Measurements from ENCODE around the gene NDUFA8.

The NDUFA8 gene

DNA sequence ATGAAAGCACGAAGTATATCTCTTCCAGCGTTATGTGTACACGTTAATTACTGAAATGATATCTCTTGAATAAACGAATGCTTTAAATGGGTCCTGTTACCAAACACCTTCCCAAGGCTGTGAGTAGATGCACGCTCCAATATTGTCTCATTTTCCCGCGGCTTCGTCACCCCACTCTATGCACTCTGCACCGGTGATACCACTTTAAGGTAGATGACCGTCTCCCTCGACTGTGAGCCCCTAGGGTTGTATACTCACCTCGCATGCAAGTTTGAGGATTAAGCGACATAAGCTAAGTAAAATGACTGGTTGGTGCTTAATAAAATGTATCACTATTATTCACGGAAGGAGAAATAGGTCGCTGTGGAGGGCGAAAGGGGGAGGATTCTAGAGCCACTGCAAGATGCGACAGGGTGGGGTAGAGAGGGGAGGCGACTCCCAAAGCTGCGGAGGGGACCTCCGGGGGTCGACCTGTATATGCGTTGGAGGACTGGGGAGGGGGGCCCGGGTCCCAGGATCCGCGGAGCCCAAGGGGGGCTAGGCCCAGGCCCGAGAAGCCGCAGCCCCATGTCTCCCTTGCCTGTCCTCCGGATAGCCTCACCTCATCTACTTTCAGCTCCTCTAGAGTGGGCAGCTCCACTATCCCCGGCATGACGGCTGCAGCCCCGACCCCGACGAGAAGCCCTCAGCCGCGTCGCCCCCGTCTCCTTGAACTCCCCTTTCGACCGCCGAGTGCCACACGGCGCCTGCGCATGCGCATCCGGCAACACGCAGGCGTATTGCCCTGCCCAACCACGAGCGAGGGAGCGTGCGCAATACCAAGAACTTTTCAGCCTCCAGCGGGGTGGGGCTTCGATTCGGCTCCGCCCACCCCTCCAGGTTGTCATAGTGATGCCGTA lies at the start of gene NDUFA8, which contains the start of gene MORN5:
TSS of gene NDUFA8 (minus strand) at position 754 of the 899 bp plus-strand sequence. CDS start at position 652, 102 bp downstream.
TSS of gene MORN5 (plus strand) at position 883 of the 899 bp plus-strand sequence. CDS start 65 bp downstream, outside the sequence.
- Mint-ChIP-seq H3K27ac (peak within 1 kb of the TSS; percentile 97), H3K4me1 (ENCODE audit: low read depth) (peaks cover 47% of the 10 kb centered on the region), H3K36me3 (ENCODE audit: low read depth) (peaks cover 15% of the 10 kb centered on the region), H3K27me3 (peaks cover 16% of the 10 kb centered on the region), H3K9me3 (peaks cover 6% of the 10 kb centered on the region), H3K4me3 (peak within 1 kb of the TSS; percentile 99)

DNA sequence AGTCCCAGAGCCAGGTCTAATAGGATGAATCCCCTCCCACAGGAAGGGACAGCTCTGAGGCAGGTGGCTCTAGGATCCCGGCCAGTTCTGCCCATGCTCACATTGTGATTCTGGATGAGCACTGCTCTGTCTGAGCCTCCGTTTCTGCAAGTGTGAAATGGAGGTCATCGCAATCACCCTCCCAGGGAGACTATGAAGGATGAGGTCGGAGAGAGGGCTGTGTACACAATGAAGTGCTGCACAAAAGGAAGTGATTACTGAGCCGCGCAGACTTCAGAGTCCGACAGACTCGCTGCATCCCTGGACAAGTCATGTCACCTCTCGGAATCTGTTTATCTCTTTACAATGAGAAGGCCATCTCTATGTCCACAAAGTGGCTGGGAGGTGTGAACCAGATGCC lies 47.5 kb upstream of the NDUFA8 start:
- Mint-ChIP-seq H3K27me3 (peaks cover 28% of the 10 kb centered on the region), H3K27ac (no peak overlapping the region), H3K4me3 (no peak overlapping the region)

GRCh38 chr9:122206118-122207046 lies 46.8 kb upstream of the NDUFA8 start:
- H3K4me1 Mint-ChIP-seq (ENCODE audit: low read depth): no peaks in the 10 kb centered on the region
- H3K9me3 Mint-ChIP-seq: no peaks in the 10 kb centered on the region
- H3K27ac Mint-ChIP-seq: no peak overlapping the region
- H3K36me3 Mint-ChIP-seq (ENCODE audit: low read depth): no peaks in the 10 kb centered on the region
- peaks cover 21% of the 10 kb centered on the region for H3K27me3 Mint-ChIP-seq
- H3K4me3 Mint-ChIP-seq: no peak overlapping the region

More for the DNA sequence above, 47.5 kb upstream of the NDUFA8 start:
- Mint-ChIP-seq H3K36me3 (ENCODE audit: low read depth) (no peaks in the 10 kb centered on the region), H3K9me3 (no peaks in the 10 kb centered on the region), H3K4me1 (ENCODE audit: low read depth) (no peaks in the 10 kb centered on the region)

- Mint-ChIP-seq H3K27ac (no peak overlapping the region), H3K9me3 (no peaks in the 10 kb centered on the region), H3K36me3 (ENCODE audit: low read depth) (no peaks in the 10 kb centered on the region), H3K4me3 (no peak overlapping the region), H3K27me3 (peaks cover 16% of the 10 kb centered on the region), H3K4me1 (ENCODE audit: low read depth) (no peaks in the 10 kb centered on the region)
Measured at GRCh38 chr9:122205176-122205575, 45.6 kb upstream of the NDUFA8 start.

DNA sequence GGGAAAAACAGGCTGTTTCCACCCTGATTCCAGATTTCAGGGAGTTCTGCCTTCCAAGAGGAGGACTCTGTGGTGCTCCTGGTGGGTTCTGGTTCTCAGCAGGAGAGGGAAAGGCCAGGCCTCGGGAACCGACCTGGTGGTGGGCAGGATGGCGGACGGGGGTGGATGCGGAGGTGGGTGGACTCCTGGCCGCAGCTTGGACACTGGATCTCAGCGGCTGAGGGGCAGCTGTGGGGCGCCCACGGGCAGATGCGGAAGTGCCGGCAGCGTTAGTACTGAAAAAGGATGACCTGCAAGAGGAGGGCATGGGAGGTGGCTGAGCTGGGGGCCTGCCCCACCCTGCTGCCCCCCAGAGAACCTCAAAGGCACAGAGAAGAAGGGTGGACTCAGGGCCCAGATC lies 44.9 kb upstream of the NDUFA8 start:
- Mint-ChIP-seq H3K27me3 (peaks cover 14% of the 10 kb centered on the region), H3K36me3 (ENCODE audit: low read depth) (no peaks in the 10 kb centered on the region), H3K9me3 (no peaks in the 10 kb centered on the region), H3K4me1 (ENCODE audit: low read depth) (no peaks in the 10 kb centered on the region), H3K4me3 (no peak overlapping the region), H3K27ac (no peak overlapping the region)

DNA sequence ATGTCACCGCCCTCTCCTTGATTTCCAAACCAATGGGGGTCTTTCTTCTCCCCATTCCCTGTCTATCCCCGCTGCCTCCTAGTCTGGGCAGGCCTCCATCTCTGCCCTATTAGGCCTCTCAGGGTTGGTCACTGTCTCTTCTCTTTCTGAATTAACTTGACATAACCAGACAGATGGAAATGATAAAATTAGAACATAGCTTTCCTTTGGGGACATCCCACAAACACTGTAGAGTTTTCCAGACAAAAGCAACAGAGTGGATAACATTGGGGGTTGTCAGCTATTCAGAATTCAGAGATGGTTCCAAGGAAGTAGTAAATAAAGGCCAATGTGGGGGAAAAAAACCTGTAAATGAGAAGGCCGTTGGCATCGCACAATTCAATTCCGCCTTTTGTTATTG lies 44.5 kb upstream of the NDUFA8 start:
- Mint-ChIP-seq H3K27me3 (peaks cover 13% of the 10 kb centered on the region), H3K27ac (no peak overlapping the region), H3K36me3 (ENCODE audit: low read depth) (no peaks in the 10 kb centered on the region), H3K4me3 (no peak overlapping the region), H3K4me1 (ENCODE audit: low read depth) (no peaks in the 10 kb centered on the region), H3K9me3 (no peaks in the 10 kb centered on the region)

DNA sequence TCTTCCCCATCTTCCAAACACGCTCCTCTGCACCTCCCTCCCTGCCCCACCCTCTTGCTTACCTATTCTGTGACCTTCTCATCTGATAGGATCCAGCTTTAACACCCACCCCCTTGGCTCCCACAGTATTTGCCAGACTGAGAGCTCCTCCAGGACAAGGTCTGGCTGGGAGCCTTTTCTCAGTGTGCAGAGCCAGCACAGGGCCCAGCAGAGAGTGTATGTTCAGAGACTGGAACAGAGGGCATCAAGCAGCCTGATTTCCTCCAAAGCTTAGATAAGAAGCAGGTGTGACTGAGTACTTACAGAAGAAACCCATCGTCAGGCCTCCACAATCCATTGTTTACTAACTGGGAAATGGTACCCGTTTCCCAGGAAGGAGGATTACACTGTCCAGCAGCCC lies 42.5 kb upstream of the NDUFA8 start:
- Mint-ChIP-seq H3K4me1 (ENCODE audit: low read depth) (no peaks in the 10 kb centered on the region), H3K27me3 (peaks cover 10% of the 10 kb centered on the region), H3K9me3 (no peaks in the 10 kb centered on the region), H3K27ac (no peak overlapping the region), H3K4me3 (no peak overlapping the region), H3K36me3 (ENCODE audit: low read depth) (no peaks in the 10 kb centered on the region)

- Mint-ChIP-seq H3K4me1 (ENCODE audit: low read depth) (no peaks in the 10 kb centered on the region), H3K9me3 (no peaks in the 10 kb centered on the region), H3K27ac (no peak overlapping the region), H3K4me3 (no peak overlapping the region), H3K36me3 (ENCODE audit: low read depth) (no peaks in the 10 kb centered on the region), H3K27me3 (peaks cover 10% of the 10 kb centered on the region)
Measured at GRCh38 chr9:122201641-122202040, 42.1 kb upstream of the NDUFA8 start.

DNA sequence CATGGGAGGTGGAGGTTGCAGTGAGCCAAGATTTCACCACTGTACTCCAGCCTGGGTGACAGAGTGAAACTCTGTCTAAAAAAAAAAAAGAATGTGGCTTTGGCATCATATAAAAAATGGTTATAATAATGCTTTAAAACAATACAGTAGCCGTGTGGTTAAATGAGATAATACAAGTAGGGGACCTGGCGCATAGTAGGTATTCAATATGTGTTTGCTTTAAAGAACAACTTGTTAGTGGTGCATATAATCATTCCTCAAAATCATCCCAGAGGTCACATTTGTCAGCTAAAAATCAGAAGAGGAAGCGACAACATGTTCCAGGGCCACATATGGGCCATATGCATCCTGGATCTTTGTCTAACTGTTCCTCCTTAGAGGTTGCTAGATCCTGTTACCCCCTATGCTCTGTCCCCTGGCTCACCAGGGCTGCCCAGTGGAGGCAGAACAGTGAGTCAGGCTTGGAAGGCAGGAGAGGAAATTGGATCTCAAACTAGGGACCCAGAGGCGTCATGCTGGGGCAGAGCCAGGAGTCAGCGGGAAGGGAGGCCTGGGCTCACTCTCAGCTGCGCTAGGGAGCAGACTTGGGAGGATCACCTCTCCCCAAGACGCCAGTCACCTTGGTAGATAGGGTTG lies 41.5 kb upstream of the NDUFA8 start:
- Mint-ChIP-seq H3K4me1 (ENCODE audit: low read depth) (no peaks in the 10 kb centered on the region), H3K4me3 (no peak overlapping the region), H3K9me3 (no peaks in the 10 kb centered on the region), H3K27me3 (peaks cover 10% of the 10 kb centered on the region), H3K36me3 (ENCODE audit: low read depth) (no peaks in the 10 kb centered on the region), H3K27ac (no peak overlapping the region)

- Mint-ChIP-seq H3K4me1 (ENCODE audit: low read depth) (no peaks in the 10 kb centered on the region), H3K4me3 (no peak overlapping the region), H3K27me3 (peaks cover 10% of the 10 kb centered on the region), H3K9me3 (no peaks in the 10 kb centered on the region), H3K36me3 (ENCODE audit: low read depth) (no peaks in the 10 kb centered on the region), H3K27ac (no peak overlapping the region)
Measured at GRCh38 chr9:122197882-122198281, 38.3 kb upstream of the NDUFA8 start.

- no peak overlapping the region for H3K27ac Mint-ChIP-seq
- no peaks in the 10 kb centered on the region for H3K36me3 Mint-ChIP-seq (ENCODE audit: low read depth)
- H3K9me3 Mint-ChIP-seq: no peaks in the 10 kb centered on the region
- no peaks in the 10 kb centered on the region for H3K4me1 Mint-ChIP-seq (ENCODE audit: low read depth)
- no peak overlapping the region for H3K4me3 Mint-ChIP-seq
- H3K27me3 Mint-ChIP-seq: peaks cover 10% of the 10 kb centered on the region
Measured at GRCh38 chr9:122197426-122197825, 37.8 kb upstream of the NDUFA8 start.

- Mint-ChIP-seq H3K9me3 (no peaks in the 10 kb centered on the region), H3K4me1 (ENCODE audit: low read depth) (no peaks in the 10 kb centered on the region)
Measured at GRCh38 chr9:122195875-122196274, 36.3 kb upstream of the NDUFA8 start.

DNA sequence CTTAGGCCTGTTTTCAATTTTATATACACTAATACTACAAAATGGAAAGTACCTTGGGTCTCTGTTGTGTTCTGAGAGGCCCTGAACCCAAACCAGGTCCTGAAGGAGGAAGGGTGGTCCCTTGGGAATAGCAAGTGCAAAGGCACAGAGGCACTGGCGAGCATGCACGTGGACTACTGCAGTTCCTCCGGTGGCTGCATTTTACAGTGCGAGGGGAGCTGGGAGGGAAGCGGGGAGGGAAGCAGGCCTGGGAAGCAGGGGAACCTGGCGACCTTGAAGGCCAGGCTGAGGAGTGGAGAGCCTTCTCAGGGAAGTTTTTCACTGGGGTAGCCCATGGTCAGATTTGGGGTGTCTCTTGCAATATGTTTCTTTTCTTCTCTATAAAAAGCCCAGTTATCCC lies 34.1 kb upstream of the NDUFA8 start:
- Mint-ChIP-seq H3K36me3 (ENCODE audit: low read depth) (no peaks in the 10 kb centered on the region), H3K4me1 (ENCODE audit: low read depth) (no peaks in the 10 kb centered on the region), H3K27me3 (peaks cover 10% of the 10 kb centered on the region), H3K4me3 (no peak overlapping the region), H3K27ac (no peak overlapping the region), H3K9me3 (no peaks in the 10 kb centered on the region)

More at GRCh38 chr9:122195875-122196274, 36.3 kb upstream of the NDUFA8 start:
- Mint-ChIP-seq H3K27ac (no peak overlapping the region), H3K4me3 (no peak overlapping the region), H3K27me3 (peaks cover 10% of the 10 kb centered on the region), H3K36me3 (ENCODE audit: low read depth) (no peaks in the 10 kb centered on the region)

- peaks cover 7% of the 10 kb centered on the region for H3K27me3 Mint-ChIP-seq
- no peak overlapping the region for H3K27ac Mint-ChIP-seq
Measured at GRCh38 chr9:122192914-122193525, 33.4 kb upstream of the NDUFA8 start.

More at GRCh38 chr9:122192914-122193525, 33.4 kb upstream of the NDUFA8 start:
- Mint-ChIP-seq H3K9me3 (no peaks in the 10 kb centered on the region), H3K4me1 (ENCODE audit: low read depth) (no peaks in the 10 kb centered on the region), H3K4me3 (no peak overlapping the region), H3K36me3 (ENCODE audit: low read depth) (no peaks in the 10 kb centered on the region)
